ENCODE data around the gene CAPZA1.

CAPZA1 gene

DNA sequence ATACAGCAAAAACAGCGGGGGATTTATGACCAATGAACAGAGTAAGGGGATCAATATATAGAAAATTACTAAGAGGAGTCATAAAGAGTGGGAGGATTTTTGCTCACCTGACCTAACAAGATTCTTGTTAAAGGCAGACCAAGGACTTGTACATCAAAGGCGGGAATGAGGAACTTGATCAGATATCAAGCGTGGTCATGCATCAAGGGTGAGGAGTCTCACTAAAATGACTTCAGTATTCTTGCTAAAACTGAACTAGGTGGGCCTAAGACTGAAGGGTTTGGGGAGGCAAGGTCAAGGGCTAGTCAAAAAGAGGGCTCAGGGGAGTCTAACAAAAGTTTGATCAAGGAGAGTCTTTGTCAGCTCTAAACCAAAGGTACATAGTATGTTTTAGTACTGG lies 56.9 kb downstream of the CAPZA1 start:
- DNase-seq (ENCODE audit: low read depth in 3 of 3): no peak

DNA sequence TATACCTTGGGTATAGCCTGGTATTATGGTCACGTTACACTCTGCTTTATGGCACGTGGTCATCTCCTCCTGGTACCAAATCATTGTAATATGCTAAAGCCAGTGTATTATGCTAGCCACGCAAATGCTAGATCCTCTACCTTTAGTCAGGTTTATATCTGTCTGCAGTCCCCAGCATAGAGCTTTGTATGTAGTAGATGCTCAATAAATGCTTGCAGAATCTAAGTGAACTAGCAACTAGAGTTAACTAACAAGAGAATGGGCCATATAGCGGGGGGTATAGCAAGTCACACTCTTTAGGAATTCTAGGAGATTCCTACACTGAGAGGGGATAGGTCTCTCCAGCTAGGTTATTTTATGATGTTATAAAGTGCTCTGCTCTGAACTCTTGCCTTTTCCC lies 57.9 kb downstream of the CAPZA1 start:
- DNase-seq (ENCODE audit: low read depth in 3 of 3): no peak

- DNase-seq (ENCODE audit: low read depth in 3 of 3): no peak
Measured at GRCh38 chr1:112678605-112679004, 59.0 kb downstream of the CAPZA1 start.

DNA sequence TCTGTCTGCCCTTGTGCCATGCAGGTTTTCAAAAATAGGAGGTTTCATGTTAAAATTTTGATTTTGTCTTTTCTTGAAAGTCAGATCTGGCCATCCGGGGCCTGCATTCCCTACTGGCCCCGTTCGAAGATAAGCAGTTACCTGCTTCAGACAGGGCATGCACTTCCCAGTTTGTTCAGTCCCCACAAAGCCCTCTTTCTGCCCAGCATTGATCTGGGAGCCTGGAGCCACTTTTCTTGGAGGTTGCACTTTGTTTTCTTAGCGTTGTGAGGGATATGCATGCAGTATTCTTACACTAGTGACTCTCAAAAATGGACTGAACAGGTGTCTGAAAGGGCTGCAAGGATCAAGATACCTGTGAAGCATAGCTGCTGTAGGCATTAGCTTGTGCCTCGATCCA lies 66.3 kb downstream of the CAPZA1 start:
- DNase-seq (ENCODE audit: low read depth in 3 of 3): no peak

DNA sequence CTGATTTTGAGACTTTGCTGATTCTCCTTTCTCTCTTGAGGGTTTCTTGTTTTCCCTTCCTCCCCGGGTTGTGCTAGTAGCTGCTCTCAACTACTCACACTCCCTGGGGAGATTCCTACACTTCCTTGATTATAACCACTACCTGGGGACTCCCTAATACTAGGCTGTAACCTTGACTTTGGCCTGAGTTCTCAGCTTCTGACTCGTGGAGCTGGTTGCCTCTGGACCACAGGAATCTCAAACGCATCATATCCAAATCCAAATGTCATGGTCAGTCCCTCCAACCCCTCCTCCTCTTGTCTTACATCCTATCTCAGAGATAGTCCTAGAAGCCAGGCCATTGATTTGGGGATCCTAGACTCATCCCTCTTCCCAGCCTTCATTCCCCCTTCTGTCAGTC lies 66.8 kb downstream of the CAPZA1 start:
- DNase-seq (ENCODE audit: low read depth in 3 of 3): no peak

DNA sequence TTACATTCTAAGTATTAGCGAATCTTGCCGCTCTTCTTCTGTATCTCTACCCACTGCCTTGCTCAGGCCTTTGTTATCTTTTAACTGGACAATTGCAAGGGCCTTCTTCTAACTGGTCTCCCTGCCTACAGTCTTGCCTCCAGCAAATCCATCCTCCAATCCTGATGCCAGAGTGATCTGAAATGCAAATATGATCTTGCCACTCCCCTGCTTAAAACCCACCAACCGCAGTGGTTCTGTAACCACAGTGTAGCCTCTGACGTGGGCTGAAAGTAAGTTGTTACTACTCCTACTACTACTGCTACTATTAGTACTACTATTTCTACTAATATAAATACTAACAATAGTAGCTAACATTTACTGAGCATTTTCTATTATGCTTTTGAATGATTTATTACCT lies 67.2 kb downstream of the CAPZA1 start:
- DNase-seq (ENCODE audit: low read depth in 3 of 3): no peak

GRCh38 chr1:112687361-112687760 lies 67.7 kb downstream of the CAPZA1 start:
- DNase-seq (ENCODE audit: low read depth in 3 of 3): no peak

GRCh38 chr1:112687785-112688496 lies 68.3 kb downstream of the CAPZA1 start:
- DNase-seq (ENCODE audit: low read depth in 3 of 3): no peak

DNA sequence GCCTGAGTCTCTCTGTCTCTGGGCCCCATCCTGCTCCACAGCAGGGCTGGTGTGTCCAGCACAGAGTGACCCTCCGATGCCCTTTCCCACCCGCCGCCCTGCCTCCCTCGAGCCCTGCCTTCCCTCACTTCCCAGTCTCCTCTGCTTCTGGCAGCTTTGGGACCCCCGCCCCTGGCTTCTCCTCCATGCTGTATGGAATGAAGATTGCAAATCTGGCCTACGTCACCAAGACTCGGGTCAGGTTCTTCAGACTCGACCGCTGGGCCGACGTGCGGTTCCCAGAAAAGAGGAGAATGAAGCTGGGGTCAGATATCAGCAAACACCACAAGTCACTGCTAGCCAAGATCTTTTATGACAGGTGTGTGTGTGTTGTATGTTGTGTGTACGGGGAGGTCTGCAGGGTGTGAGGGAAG lies 69.2 kb downstream of the CAPZA1 start:
- DNase-seq (ENCODE audit: low read depth in 3 of 3): no peak

DNA sequence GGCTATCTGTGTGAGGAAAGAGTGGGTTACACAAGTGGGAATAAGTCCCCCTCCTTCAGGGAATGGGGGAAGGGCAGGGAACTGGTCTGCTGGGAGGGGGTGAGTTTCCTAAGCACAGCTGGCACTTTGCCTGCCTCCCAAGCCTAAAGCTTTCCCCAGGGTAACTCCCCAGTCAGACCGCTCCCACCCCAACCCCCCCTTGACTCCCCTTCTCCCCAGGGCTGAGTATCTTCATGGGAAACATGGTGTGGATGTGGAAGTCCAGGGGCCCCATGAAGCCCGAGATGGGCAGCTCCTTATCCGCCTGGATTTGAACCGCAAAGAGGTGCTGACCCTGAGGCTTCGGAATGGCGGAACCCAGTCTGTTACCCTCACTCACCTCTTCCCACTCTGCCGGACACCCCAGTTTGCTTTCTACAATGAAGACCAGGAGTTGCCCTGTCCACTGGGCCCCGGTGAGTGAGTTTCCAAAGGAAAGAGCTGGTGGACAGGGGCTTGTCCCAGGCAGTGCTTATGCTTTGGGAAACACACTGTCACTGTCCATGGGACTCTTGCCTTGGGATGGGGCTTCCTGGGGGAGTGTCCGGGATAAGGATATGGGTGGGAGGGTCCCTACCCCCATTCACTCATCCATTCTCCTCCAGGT lies 69.7 kb downstream of the CAPZA1 start:
- no peak for DNase-seq (ENCODE audit: low read depth in 3 of 3)

- no peak for DNase-seq (ENCODE audit: low read depth in 3 of 3)
Measured at GRCh38 chr1:112689842-112690237, 70.2 kb downstream of the CAPZA1 start.

DNA sequence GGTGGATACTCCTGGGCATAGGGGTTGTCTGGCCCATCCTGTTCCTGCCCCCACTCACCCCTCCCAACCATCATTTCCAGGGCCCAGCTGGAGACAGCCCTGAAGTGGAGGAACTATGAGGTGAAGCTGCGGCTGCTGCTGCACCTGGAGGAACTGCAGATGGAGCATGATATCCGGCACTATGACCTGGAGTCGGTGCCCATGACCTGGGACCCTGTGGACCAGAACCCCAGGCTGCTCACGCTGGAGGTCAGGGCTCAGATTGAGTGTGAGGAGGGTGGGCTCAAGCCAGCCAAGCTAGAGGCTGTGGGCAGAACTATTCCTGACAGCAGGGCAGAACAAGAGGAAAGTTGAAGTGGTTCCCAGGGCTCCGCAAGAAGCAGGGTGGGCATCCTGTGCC lies 73.0 kb downstream of the CAPZA1 start:
- DNase-seq (ENCODE audit: low read depth in 3 of 3): no peak

GRCh38 chr1:112693821-112694220 lies 74.2 kb downstream of the CAPZA1 start:
- no peak for DNase-seq (ENCODE audit: low read depth in 3 of 3)

DNA sequence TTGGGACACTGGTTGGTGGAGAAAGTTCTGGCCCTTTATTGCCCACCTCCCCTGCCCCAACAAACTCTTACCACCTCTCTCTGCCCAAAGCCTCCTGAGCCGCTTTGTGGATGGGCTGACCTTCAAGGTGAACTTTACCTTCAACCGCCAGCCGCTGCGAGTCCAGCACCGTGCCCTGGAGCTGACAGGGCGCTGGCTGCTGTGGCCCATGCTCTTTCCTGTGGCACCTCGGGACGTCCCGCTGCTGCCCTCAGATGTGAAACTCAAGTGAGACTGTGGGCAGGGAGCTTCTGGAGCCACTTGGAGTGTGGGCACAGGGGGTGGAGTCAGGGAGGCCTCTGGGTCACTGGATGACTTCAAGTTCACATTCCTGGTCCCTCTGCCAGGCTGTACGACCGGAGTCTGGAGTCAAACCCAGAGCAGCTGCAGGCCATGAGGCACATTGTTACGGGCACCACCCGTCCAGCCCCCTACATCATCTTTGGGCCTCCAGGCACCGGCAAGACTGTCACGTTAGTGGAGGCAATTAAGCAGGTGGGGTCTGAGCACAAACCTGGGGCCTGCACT lies 74.8 kb downstream of the CAPZA1 start:
- DNase-seq (ENCODE audit: low read depth in 3 of 3): no peak

GRCh38 chr1:112695276-112695675 lies 75.6 kb downstream of the CAPZA1 start:
- DNase-seq (ENCODE audit: low read depth in 3 of 3): no peak

GRCh38 chr1:112696578-112697314 lies 77.1 kb downstream of the CAPZA1 start:
- no peak for DNase-seq (ENCODE audit: low read depth in 3 of 3)

DNA sequence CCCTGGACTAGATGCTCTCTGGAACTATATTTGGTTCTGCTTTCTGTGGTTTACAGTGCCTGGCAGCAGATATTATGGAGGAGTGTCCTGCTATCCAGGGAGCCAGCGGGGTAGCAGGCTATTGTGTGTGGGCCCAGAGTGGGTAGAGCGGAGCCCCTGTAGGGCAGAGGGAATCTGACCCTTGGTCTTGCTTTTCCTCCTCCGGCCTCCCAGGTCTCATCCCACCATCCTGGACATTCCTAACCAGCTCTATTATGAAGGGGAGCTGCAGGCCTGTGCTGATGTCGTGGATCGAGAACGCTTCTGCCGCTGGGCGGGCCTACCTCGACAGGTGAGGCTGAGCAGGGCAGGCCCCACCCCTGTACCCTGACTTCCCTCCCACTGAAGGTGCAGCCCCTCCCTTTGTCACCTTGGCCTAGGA lies 78.2 kb downstream of the CAPZA1 start:
- no peak for DNase-seq (ENCODE audit: low read depth in 3 of 3)

DNA sequence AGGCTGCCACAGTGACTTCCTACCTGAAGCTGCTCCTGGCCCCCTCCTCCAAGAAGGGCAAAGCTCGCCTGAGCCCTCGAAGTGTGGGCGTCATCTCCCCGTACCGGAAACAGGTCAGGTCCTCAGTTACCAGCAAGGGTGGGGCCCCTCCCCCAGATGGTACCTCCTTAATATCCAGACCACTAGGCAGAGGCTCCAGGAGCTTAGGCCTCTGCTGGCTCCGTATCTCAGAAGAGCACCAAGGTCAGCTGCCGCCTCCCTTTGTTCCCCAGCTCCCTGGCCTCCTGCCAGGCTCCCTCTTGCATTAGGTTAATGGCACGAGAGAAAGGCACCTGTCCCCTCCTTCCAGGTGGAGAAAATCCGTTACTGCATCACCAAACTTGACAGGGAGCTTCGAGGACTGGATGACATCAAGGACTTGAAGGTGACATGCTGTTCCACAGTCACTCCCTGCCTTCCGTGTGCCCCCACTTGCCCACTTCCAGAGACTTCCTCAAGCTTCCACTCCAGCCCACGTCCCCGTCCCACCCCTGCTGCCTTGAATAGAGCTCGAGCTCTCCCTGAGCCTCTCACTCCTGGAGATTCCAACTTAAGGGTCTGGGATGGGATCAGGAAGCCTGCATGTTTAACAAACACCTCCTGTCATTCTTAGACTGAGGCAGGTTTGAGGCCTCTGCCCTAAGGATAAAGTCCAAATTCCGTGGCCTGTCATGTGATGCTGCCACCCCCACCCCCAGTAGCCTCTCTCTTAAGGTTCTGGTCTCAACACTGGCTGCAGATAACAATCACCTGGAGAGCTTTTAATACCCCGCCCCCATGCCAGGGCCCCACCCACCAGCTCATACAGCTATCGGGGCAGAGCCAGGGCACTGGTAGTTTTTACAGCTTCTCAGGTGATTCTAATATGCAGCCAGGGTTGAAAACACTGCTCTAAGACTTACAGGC lies 79.0 kb downstream of the CAPZA1 start:
- DNase-seq (ENCODE audit: low read depth in 3 of 3): no peak

DNA sequence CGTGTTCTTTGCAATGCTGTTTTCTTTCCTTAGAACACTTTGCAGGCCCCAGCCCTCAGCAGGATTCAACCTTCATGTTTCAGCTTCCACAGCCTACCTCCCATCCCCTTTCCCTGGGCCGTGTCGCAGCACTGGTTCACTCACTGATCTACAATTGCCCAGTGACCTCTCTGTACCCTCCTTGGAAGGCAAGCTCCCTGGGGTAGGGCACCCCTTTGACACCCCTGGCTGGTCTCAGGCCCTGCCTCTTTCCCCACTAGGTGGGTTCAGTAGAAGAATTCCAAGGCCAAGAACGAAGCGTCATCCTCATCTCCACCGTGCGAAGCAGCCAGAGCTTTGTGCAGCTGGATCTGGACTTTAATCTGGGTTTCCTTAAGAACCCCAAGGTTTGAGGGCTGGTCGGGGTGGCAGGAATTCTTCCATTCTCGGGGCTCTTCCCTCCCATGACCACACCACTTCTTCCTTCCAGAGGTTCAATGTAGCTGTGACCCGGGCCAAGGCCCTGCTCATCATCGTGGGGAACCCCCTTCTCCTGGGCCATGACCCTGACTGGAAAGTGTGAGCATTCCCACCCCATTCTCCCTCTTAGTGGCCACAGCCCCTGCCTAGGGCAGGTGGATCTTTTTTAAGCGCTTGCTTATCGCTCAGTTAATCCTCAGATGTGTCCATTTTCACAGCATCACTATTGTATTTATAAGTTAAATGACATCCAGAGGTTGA lies 80.0 kb downstream of the CAPZA1 start:
- no peak for DNase-seq (ENCODE audit: low read depth in 3 of 3)

GRCh38 chr1:112700290-112701226 lies 80.9 kb downstream of the CAPZA1 start:
- no peak for DNase-seq (ENCODE audit: low read depth in 3 of 3)

Data from stimulated activated CD4-positive, alpha-beta T cell treated with anti-CD3 and anti-CD28 coated beads, TNF-alpha, amount 100 ng/mL, for 48 hours (primary cell).